ENCODE measurements around the gene NRCAM. TPM values are rescaled to one million over a fixed set of nuclear protein-coding genes. Genes with fewer than 3 reads are reported as not detected.
"Not testable (repeated sequence)": the region's sequence is repeated elsewhere in the genome, so short reads cannot be mapped to it uniquely, and the experiment has no call there.

The NRCAM gene
- 189 and 210 TPM in 2 replicates for polyA plus RNA-seq (2011; rRNA removed)
- 35.0 and 38.0 TPM in 2 replicates for polyA plus RNA-seq (2012; cell fraction: cytosol; rRNA removed)
- polyA plus RNA-seq (2012; cell fraction: nucleus; rRNA removed), result 41.3 and 67.1 TPM in 2 replicates
- 123 to 134 TPM (median 129 TPM) in 3 replicates for polyA plus RNA-seq (2017; fragmentation: RNase III; extraction: RNeasy Plus Mini Kit Qiagen cat#74134 plus additional on column Dnase treatment)
- 198 and 200 TPM in 2 replicates for polyA minus RNA-seq (2011; rRNA and poly(A)+ RNA removed)

GRCh38 chr7:108455998-108456677 lies at the start of gene NRCAM:
Gene NRCAM (minus strand): TSS chr7:108456436. CDS start chr7:108240064, 216,372 bp downstream.
- Histone ChIP-seq H3K4me2 (peak within 1 kb of the TSS; percentile 83), H3K9me3 (no peaks in the 10 kb centered on the region), H3K27ac (peak within 1 kb of the TSS; percentile 90 to 96), H3K4me3 (peak within 1 kb of the TSS; percentile 76), H3K4me1 (peaks cover 54% of the 10 kb centered on the region)
- TF ChIP-seq HDAC2 (IDR thresholded peaks at IDR 0.05) (peak; percentile 91), POLR2A (IDR thresholded peaks at IDR 0.05; ENCODE audit: low read length) (peak; percentile 49), NFE2L2 (conservative IDR thresholded peaks at IDR 0.05; ENCODE audit: low read length) (no peak), JUN (IDR thresholded peaks at IDR 0.05) (peak in 1 of 2 experiments; percentile 54; a peak in 2 of 5 replicates), RAD21 (conservative IDR thresholded peaks at IDR 0.05 in 1 of 2, IDR thresholded peaks at IDR 0.05 in 1 of 2) (0 out of 5 replicates have a peak, but pooled peaks of 1 of the 2 experiments have one; percentile 21)
- DNase-seq (ENCODE audit: low read depth in 1 of 2, low spot score in 1 of 2) (peak; percentile 89 to 92), ATAC-seq (peak; percentile 67 to 68), FAIRE-seq (no peak)
- ChIA-PET POLR2A (interaction anchor here (0.5 to 2.0 kb wide), 7 partner anchors 36 to 271 kb away, joined by 3 to 5 read pairs (median 3); no protein-coding TSS in a partner anchor), CTCF (interaction anchor here (0.6 to 2.2 kb wide), 8 partner anchors 8 to 281 kb away, joined by 3 to 8 read pairs (median 4); no protein-coding TSS in a partner anchor)
- 0% methylated on average over 18 of the region's 81 CpGs for WGBS (ENCODE audit: missing lambda C conversion rate)

- FAIRE-seq, result not testable (repeated sequence)
- CTCF ChIA-PET, result interaction anchor here (1.1 kb wide), 1 partner anchor 35 kb away, joined by 7 read pairs; no protein-coding TSS in a partner anchor
Observed at GRCh38 chr7:108504576-108504975, 48.3 kb upstream of the NRCAM start.

GRCh38 chr7:108503112-108504026 lies 47.1 kb upstream of the NRCAM start:
- Histone ChIP-seq H3K4me1 (no peaks in the 10 kb centered on the region), H3K9me3 (no peaks in the 10 kb centered on the region), H3K4me2 (no peak overlapping the region), H3K27ac (no peak overlapping the region), H3K4me3 (no peak overlapping the region)
- POLR2A ChIA-PET, result interaction anchor here (0.9 kb wide), 1 partner anchor 22 kb away, joined by 4 read pairs; the partner anchor contains the start of gene PNPLA8
- 87% methylated on average over 5 of the region's 5 CpGs for WGBS (ENCODE audit: missing lambda C conversion rate)
- TF ChIP-seq EHF (CRISPR knock-in tag; IDR thresholded peaks at IDR 0.05), result no peak
- no peak for TF ChIP-seq RARB (CRISPR knock-in tag; IDR thresholded peaks at IDR 0.05)
- TF ChIP-seq JUNB (IDR thresholded peaks at IDR 0.05), result no peak
- TF ChIP-seq ATOH8 (CRISPR knock-in tag; IDR thresholded peaks at IDR 0.05; ENCODE audit: low read depth), result no peak
- no peak for TF ChIP-seq MAX (IDR thresholded peaks at IDR 0.05)
- no peak for TF ChIP-seq RFX5 (IDR thresholded peaks at IDR 0.05)
- TF ChIP-seq CBX8 (IDR thresholded peaks at IDR 0.05), result no peak
- no peak for TF ChIP-seq POLR2AphosphoS2 (conservative IDR thresholded peaks at IDR 0.05; ENCODE audit: low read length)
- TF ChIP-seq CEBPB (IDR thresholded peaks at IDR 0.05), result no peak
- no peak for TF ChIP-seq MAFK (IDR thresholded peaks at IDR 0.05; ENCODE audit: partially characterized antibody)
- TF ChIP-seq FOSL2 (IDR thresholded peaks at IDR 0.05), result no peak
- TF ChIP-seq FOSL2 (CRISPR knock-in tag; IDR thresholded peaks at IDR 0.05), result no peak
- FAIRE-seq, result no peak
- ATAC-seq, result no peak
- DNase-seq (ENCODE audit: low read depth in 1 of 2, low spot score in 1 of 2), result no peak
- CTCF ChIA-PET, result interaction anchor here (1.1 to 1.2 kb wide), 2 partner anchors 10 to 34 kb away, joined by 4 to 7 read pairs; no protein-coding TSS in a partner anchor

More at GRCh38 chr7:108504576-108504975, 48.3 kb upstream of the NRCAM start:
- H3K4me3 ChIP-seq; H3K4me1 ChIP-seq; H3K27ac ChIP-seq; H3K9me3 ChIP-seq; POLR2A ChIA-PET; ATAC-seq; DNase-seq (ENCODE audit: low read depth in 1 of 2, low spot score in 1 of 2); H3K4me2 ChIP-seq: not testable (repeated sequence)
- 93% methylated on average over 3 of the region's 3 CpGs for WGBS (ENCODE audit: missing lambda C conversion rate)
